ENCODE data around the gene THADA.

The THADA gene

GRCh38 chr2:43490252-43490786 is 105.5 kb downstream of the THADA start:
- DNase-seq = no peak

DNA sequence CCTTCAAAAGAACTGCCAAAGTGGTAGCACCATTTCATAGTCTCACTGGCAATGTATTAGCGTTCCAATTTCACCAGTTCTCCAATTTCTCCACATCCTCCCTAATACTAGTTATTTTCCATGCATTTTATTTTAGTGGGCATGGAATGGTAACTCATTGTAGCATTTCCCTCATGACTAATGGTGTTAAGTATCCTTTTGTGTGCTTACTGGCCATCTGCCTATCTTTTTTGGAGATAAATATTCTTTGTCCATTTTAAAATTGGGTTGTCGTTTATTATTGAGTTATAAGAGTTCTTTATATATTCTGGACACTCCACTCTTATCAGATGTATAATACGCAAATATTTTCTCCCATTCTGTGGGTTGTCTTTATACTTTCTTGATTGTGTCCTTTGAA is 107.1 kb downstream of the THADA start:
- DNase-seq = no peak

GRCh38 chr2:43486603-43487002 is 109.2 kb downstream of the THADA start:
- no peak for DNase-seq

DNA sequence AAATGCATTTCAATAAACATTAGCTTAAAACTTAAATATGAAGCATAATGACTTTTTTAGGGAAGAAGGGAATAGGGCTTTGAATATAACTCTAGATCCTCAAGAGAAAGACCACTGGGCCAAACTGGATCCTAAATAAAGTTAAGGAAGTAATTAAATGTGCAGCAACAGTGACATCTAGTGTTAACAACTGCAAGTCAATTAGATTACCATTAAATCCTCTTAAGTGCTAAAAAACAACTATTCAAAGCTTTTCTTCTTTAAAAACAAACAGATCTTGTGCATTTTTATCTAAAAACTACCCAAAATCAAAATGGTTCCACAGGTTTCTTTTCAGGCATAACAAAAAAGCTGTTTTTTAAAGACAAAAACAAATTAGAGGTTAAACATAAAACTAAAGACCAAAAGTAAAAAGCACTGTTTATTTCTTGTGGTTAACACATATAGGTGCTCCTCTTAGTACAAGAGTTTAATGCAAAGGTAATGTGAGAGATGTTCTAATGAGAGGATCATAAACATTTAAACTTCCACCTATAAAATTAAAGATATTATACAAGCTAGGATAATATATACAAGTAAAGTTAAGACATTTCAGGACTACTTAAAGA is 111.4 kb downstream of the THADA start:
- DNase-seq = peak; percentile 67

- DNase-seq = peak; percentile 43
Measured at GRCh38 chr2:43482961-43483360, 112.9 kb downstream of the THADA start.

- DNase-seq = no peak
Measured at GRCh38 chr2:43481927-43482542, 113.8 kb downstream of the THADA start.

DNA sequence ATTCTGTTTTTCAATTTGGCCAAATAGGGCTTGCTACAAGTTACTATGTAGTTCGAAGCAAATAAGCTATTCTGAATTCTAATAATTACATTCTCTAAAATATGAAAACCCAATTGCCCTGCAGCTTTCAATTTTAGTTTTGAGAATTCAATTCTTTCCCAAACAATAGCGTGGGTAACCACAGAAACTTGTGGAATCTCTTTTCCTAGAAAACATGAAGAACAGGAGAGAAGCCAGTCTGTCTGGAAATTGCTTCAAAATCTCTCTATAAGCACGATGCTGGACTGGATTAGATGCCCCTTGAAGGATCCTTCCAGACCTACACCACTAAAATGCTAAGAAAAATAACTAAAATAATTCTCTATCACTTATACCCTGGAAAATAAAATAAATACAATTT is 115.0 kb downstream of the THADA start:
- no peak for DNase-seq

- DNase-seq = no peak
Measured at GRCh38 chr2:43478412-43479086, 117.3 kb downstream of the THADA start.

DNA sequence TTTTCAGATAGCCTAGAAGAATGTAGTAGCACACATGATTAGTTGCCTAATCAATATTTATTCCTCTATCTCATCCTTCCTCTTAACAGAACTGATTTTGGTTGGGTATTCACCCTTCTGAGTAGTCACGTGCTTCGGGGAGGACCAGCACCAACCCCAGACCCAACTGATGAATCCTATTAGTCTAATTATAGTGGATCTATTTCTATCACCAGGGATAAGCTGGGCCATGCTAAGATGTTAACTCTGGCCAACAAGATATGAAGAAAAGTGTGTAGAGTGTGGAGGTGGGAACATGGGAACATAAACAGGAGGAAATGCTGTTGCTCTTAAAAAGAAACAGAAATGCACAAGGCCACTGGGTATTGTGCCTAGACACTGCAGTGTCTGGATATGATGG is 119.9 kb downstream of the THADA start:
- no peak for DNase-seq

- no peak for DNase-seq
Measured at GRCh38 chr2:43475137-43475846, 120.5 kb downstream of the THADA start.

- no peak for DNase-seq
Measured at GRCh38 chr2:43474273-43474672, 121.6 kb downstream of the THADA start.

- no peak for DNase-seq
Measured at GRCh38 chr2:43473767-43474166, 122.1 kb downstream of the THADA start.

DNA sequence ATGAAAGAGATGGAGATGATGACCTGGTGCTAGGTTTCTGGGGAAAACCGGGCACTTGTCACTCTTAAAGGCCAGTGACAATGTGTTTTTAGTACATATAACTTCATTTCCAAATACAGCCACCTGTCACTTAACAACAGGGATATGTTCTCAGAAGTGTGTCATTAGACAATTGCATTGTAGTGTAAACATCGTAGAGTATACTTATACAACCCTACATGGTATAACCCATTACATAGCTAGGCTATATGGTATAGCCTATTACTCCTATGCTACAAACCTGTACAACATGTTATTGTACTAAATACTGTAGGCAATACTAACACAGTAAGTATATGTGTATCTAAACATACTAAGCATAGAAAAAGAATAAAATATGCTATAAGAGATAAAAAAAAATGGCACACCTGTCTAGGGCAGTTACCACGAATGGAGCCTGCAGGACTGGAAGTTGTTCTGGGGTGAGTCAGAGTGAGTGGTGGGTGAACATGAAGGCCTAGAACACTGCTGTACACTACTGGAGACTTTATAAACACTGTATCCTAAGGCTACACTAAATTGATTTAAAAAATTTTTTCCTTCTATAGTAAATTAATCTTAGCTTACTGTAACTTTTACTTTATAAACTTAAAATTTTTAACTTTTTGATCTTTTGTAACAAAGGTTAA is 123.2 kb downstream of the THADA start:
- peak; percentile 14 for DNase-seq

GRCh38 chr2:43469713-43470112 is 126.1 kb downstream of the THADA start:
- DNase-seq = no peak

DNA sequence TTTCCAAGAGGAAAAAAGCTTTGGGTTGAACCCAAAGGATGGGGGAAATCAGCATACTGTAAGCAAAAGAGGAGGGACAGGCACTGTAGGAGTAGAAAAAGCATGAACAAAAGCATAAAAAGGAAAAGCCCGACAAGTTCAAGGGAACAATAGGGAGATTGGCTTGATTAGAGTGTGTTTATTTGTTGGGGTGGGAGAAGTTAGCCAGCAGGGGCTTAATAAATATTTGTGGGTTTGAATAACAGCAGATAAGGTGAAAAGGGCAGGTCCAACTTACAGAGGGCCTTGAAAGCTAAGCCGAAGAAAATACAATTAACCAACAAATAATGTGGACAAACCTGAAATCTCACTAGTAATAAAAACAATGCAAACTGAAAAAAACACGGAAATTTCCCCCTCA is 126.7 kb downstream of the THADA start:
- no peak for DNase-seq

DNA sequence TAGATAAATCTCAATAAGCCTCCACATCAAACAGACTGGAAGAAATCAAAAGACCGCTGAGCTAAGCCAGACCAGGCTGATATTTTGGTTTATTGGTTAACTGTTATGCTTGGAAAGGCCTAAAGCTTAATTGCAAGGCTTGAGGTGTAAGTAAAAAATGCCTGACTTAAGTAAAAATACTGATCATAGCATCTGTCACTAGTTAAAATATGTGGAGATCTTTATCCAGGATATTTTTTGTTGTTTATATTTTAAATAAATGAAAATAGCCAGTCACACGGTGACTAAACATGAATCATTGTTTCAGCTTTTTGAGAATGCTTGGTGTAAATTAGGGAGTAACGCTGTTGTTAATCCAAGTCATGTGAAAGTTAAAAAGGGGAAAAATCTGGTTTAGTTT is 127.9 kb downstream of the THADA start:
- peak; percentile 22 for DNase-seq

DNA sequence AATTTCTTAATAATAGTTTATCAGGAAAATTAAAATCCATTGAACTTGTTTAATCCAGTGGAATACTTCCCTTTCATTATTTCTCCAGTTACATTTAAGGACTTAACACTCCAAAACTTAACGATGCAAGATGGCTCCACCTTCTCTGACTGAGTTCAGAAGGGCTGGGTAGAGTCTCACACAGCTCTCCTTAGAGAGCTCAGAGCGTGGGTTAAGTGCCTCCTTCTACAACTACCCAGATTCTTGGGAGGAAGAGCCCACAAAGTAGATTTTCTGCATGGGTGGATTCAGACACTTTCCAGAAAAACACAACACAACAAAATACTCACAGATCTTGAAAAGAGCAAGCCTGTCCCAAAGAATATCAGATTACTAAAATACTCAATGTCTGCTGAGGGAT is 130.6 kb downstream of the THADA start:
- peak; percentile 21 for DNase-seq

DNA sequence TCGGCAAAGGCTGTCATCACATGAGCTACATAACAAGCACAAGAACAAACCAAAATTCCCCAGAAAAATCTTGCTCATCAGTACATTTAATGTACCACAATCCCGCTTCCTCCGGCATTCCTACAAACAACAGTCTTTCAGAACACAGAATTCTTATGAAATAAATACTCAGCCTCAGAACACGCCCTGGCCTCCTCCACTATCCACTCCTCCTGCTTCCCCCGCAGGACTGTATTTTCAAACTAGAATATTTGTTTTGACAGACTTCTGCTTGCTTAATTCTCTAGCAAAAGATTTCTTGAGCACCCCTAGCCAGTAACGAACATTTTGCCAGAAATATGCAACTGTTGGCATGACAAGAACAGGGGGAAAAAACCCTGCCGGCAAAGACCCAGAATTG is 131.2 kb downstream of the THADA start:
- peak; percentile 14 for DNase-seq

DNA sequence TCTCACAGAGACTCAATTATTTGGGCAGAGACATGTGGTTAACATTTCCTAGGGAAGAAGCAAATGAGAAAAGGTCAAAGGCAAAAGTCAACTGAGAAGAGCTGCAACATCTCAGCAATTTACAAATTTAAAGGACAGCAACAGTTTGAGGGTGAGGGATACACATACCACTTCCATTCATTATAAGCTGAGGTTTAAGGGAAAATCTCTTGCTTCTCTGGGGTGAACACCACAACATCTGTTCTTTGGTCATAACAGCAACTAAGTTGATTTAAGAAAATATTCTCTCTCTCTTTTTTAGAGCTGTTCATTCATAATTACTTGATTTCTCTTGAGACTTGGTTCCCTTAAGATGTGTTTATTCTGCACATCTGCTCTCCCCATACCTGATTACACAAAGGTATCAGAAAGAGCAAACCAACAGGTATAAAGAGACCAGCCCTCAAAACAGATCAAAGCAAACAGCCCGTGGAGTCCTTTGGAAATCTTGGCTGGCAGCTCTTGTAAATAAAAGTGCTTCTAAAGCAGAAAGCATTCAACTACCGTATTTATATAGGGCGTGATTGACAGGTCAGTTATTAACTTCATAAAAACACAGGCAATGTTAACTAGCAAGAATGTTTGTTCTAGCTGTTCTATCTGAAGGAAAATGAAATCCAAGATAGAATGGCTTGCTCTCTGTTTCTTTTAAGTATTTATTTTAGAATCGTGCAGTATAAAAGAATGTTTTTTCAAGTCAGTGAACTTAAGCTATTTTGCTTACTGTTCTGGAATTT is 132.8 kb downstream of the THADA start:
- peak; percentile 72 for DNase-seq

- DNase-seq = no peak
Measured at GRCh38 chr2:43461453-43462073, 134.3 kb downstream of the THADA start.

DNA sequence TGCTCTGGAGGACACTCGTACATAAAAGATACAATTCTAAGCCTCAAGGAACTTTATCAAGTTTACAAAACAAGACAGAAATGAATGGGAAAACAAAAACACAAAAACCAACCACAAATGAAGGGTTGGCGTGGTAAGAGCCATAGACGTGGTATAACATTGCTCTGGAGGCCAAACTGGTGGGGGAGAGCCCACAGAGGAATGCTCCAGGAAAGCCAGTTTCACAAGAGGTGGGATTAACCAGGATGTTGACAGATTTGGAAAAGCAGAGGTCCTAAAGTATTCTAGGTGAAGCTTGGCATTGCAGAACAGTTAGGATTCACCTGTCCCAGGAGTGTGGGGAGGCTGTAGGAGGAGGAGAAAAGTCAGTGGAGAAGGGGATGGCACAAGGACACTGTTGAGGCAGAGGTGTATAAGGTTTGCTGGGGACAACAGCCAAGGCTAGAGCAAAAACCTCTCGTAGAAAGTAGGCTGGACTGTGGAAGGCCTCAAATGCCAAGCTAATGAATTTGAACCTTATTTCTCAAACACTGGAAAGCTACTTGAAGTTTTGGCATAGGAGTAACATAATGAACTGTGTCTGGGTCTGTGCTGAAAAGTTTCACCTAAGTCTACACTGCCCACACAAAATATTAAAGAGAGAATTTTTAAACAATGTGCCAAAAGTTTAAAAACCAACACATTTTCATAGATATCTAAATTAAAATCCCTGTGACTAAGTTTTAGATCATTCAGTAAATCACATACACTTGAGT is 135.1 kb downstream of the THADA start:
- DNase-seq = no peak

All from kidney glomerular epithelial cell (primary cell).